Calu3 (cell line): Measurements from ENCODE around the gene MYADML2. TPM values are rescaled to one million over a fixed set of nuclear protein-coding genes. Genes with fewer than 3 reads are reported as not detected.
"Not testable (repeated sequence)": the region's sequence is repeated elsewhere in the genome, so short reads cannot be mapped to it uniquely, and the experiment has no call there.

Source experiments
- BruUV-seq: library from RNA; stranded (reverse); fragments of 400-500 nt; replicated peaks from 2 replicates; lab custom pipeline; 2021; lab: Mats Ljungman, UMichigan
- CTCF ChIA-PET: fragments of 300-600 bp; sonication (Branson Sonifier 250); formaldehyde crosslinking; loops from one replicate; lab custom pipeline; 2022; ENCODE audit warnings: antibody characterized with exemption; lab: Charles Lee
- DNase-seq: peaks from one replicate; pipeline ENCODE4 v3.0.0; 2022
- H3K27ac Mint-ChIP-seq: one replicate; pipeline ENCODE4 v1.8.0; 2022; ENCODE audit warnings: mixed read lengths; ENCODE audit not compliant: unreplicated experiment
- H3K27me3 Mint-ChIP-seq: one replicate; pipeline ENCODE4 v1.8.0; 2022; ENCODE audit warnings: mixed read lengths; ENCODE audit not compliant: unreplicated experiment
- H3K36me3 Mint-ChIP-seq: one replicate; pipeline ENCODE4 v1.8.0; 2022; ENCODE audit warnings: mild to moderate bottlenecking, moderate library complexity, mixed read lengths; ENCODE audit not compliant: insufficient read depth, unreplicated experiment
- H3K4me1 Mint-ChIP-seq: one replicate; pipeline ENCODE4 v1.8.0; 2022; ENCODE audit warnings: mild to moderate bottlenecking, low read depth, mixed read lengths; ENCODE audit not compliant: unreplicated experiment
- H3K4me3 Mint-ChIP-seq: one replicate; pipeline ENCODE4 v1.8.0; 2022; ENCODE audit warnings: mild to moderate bottlenecking, low read depth, moderate library complexity, mixed read lengths; ENCODE audit not compliant: unreplicated experiment
- H3K9me3 Mint-ChIP-seq: one replicate; pipeline ENCODE4 v1.8.0; 2022; ENCODE audit warnings: low read depth, mixed read lengths; ENCODE audit not compliant: unreplicated experiment
- CTCF ChIP-seq: fragments of 200-600 bp; IDR thresholded peaks from one replicate; pipeline ENCODE4 v1.8.0; 2022; ENCODE audit warnings: antibody characterized with exemption; ENCODE audit not compliant: unreplicated experiment
- intact Hi-C: fragments of 100-400 bp; cut with micrococcal nuclease; formaldehyde crosslinking; loops from one replicate; pipeline ENCODE4 v1.10.0; 2022; ENCODE audit not compliant: unreplicated experiment
- total RNA-seq: library from RNA; stranded (reverse); gene quantifications from 2 replicates; pipeline ENCODE4 v1.2.3, GENCODE V29; 2022

Gene MYADML2
- total RNA-seq, 1 experiment from 2014 or later = not detected

GRCh38 chr17:81984773-81985410 is 37.9 kb upstream of the MYADML2 start:
- CTCF ChIA-PET = no interaction called here
- H3K4me1 Mint-ChIP-seq = no peaks in the 10 kb centered on the region
- peaks cover 34% of the 10 kb centered on the region for H3K36me3 Mint-ChIP-seq

GRCh38 chr17:81983639-81984373 is 36.8 kb upstream of the MYADML2 start:
- TF ChIP-seq CTCF = no peak
- intact Hi-C loops = no loop called here
- peaks cover 3% of the 10 kb centered on the region for H3K4me1 Mint-ChIP-seq
- H3K27me3 Mint-ChIP-seq = no peaks in the 10 kb centered on the region
- H3K4me3 Mint-ChIP-seq = no peak overlapping the region
- peaks cover 35% of the 10 kb centered on the region for H3K36me3 Mint-ChIP-seq
- no peaks in the 10 kb centered on the region for H3K9me3 Mint-ChIP-seq
- no peak for DNase-seq
- no TSS peak for BruUV-seq
- CTCF ChIA-PET = no interaction called here
- no peak overlapping the region for H3K27ac Mint-ChIP-seq

More at GRCh38 chr17:81984773-81985410, 37.9 kb upstream of the MYADML2 start:
- no peaks in the 10 kb centered on the region for H3K27me3 Mint-ChIP-seq
- no TSS peak for BruUV-seq
- H3K9me3 Mint-ChIP-seq = no peaks in the 10 kb centered on the region
- H3K27ac Mint-ChIP-seq = no peak overlapping the region
- H3K4me3 Mint-ChIP-seq = no peak overlapping the region
- DNase-seq = no peak
- intact Hi-C loops = no loop called here
- TF ChIP-seq CTCF = no peak

GRCh38 chr17:81983011-81983638 is 36.1 kb upstream of the MYADML2 start:
- Mint-ChIP-seq H3K4me3 (no peak overlapping the region), H3K4me1 (peaks cover 10% of the 10 kb centered on the region), H3K27ac (no peak overlapping the region), H3K9me3 (no peaks in the 10 kb centered on the region), H3K27me3 (no peaks in the 10 kb centered on the region), H3K36me3 (peaks cover 38% of the 10 kb centered on the region)
- BruUV-seq = no TSS peak
- no peak for TF ChIP-seq CTCF
- intact Hi-C loops = no loop called here
- no peak for DNase-seq
- CTCF ChIA-PET = no interaction called here

GRCh38 chr17:81981511-81981910 is 34.5 kb upstream of the MYADML2 start:
- intact Hi-C loops, H3K27me3 Mint-ChIP-seq, CTCF ChIA-PET, H3K9me3 Mint-ChIP-seq, BruUV-seq, H3K4me3 Mint-ChIP-seq, H3K27ac Mint-ChIP-seq, DNase-seq: not testable (repeated sequence)
- H3K36me3 Mint-ChIP-seq = peaks cover 47% of the 10 kb centered on the region
- peaks cover 12% of the 10 kb centered on the region for H3K4me1 Mint-ChIP-seq
